ENCODE data around the gene UBE2N.

The UBE2N gene

DNA sequence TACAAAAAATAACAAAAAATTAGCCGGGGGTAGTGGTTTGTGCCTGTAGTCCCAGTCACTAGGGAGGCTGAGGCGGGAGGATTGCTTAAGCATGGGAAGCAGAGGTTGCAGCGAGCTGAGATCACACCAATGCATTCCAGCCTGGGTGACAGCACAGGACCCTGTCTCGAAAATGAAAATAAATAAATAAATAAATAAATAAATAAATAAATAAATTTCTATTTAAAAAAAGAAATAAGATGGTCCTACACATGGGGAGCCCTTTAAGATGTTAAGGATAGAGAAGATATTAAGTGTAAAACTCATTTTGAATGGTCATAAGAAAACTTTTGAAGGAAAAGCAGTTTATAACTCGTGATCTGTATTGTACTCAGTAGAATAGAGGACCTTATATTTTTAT, 17.4 kb upstream of the UBE2N start:
- Histone ChIP-seq H3K4me1 (ENCODE audit: insufficient read depth, poor library complexity, severe bottlenecking) (no peaks in the 10 kb centered on the region), H3K9me3 (ENCODE audit: severe bottlenecking) (no peaks in the 10 kb centered on the region), H3K36me3 (ENCODE audit: low read depth) (no peaks in the 10 kb centered on the region), H3K4me3 (ENCODE audit: severe bottlenecking) (no peak overlapping the region), H3K27ac (ENCODE audit: poor library complexity, severe bottlenecking) (no peak overlapping the region), H3K27me3 (ENCODE audit: insufficient read depth, poor library complexity, severe bottlenecking) (no peaks in the 10 kb centered on the region)
- TF ChIP-seq, protein P1, sequence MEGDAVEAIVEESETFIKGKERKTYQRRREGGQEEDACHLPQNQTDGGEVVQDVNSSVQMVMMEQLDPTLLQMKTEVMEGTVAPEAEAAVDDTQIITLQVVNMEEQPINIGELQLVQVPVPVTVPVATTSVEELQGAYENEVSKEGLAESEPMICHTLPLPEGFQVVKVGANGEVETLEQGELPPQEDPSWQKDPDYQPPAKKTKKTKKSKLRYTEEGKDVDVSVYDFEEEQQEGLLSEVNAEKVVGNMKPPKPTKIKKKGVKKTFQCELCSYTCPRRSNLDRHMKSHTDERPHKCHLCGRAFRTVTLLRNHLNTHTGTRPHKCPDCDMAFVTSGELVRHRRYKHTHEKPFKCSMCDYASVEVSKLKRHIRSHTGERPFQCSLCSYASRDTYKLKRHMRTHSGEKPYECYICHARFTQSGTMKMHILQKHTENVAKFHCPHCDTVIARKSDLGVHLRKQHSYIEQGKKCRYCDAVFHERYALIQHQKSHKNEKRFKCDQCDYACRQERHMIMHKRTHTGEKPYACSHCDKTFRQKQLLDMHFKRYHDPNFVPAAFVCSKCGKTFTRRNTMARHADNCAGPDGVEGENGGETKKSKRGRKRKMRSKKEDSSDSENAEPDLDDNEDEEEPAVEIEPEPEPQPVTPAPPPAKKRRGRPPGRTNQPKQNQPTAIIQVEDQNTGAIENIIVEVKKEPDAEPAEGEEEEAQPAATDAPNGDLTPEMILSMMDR (IDR thresholded peaks at IDR 0.05; ENCODE audit: poor library complexity, severe bottlenecking), result no peak
- DNase-seq (ENCODE audit: low spot score), result no peak
- no peak for ATAC-seq (ENCODE audit: low read depth)

DNA sequence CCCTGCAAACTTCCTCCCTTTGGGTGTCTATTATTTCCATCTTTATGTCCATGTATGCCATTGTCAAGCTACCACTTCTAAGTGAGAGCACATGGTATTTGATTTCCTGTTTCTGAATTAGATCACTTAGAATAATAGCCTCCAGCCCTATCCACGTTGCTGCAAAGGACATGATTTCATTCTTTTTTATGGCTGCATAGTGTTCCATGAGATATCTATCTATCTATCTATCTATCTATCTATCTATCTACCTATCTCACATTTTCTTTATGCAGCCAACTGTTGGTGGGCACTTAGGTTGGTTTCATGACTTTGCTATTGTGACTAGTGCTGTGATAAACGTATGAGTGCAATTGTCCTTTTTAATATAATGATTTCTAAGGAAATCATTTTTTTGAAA, 14.3 kb upstream of the UBE2N start:
- Histone ChIP-seq H3K4me1 (ENCODE audit: insufficient read depth, poor library complexity, severe bottlenecking) (peaks cover 4% of the 10 kb centered on the region), H3K27ac (ENCODE audit: poor library complexity, severe bottlenecking) (no peak overlapping the region), H3K4me3 (ENCODE audit: severe bottlenecking) (no peak overlapping the region), H3K36me3 (ENCODE audit: low read depth) (no peaks in the 10 kb centered on the region), H3K9me3 (ENCODE audit: severe bottlenecking) (no peaks in the 10 kb centered on the region), H3K27me3 (ENCODE audit: insufficient read depth, poor library complexity, severe bottlenecking) (no peaks in the 10 kb centered on the region)
- DNase-seq (ENCODE audit: low spot score) (no peak), ATAC-seq (ENCODE audit: low read depth) (no peak)
- TF ChIP-seq, protein P1 (IDR thresholded peaks at IDR 0.05; ENCODE audit: poor library complexity, severe bottlenecking), result no peak

DNA sequence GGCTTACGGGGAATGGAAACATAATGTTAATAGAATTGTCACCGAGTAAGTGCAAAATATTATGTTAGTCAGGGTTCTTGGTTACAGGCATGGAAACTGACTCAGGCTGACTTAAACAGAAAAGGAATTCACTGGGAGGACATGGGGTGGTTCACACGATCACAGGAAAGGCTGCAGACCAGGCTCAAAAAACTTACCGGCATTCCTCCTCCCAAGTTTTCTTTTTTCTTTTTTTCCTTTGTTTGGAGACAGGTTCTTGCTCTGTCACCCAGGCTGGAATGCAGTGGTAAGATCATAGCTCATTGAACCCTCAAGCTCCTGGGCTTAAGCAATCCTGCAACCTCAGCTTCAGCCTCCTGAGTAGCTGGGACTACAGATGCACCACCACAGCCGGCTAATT, 11.9 kb upstream of the UBE2N start:
- no peak overlapping the region for H3K4me3 ChIP-seq (ENCODE audit: severe bottlenecking)
- no peaks in the 10 kb centered on the region for H3K36me3 ChIP-seq (ENCODE audit: low read depth)
- TF ChIP-seq, protein P1 (IDR thresholded peaks at IDR 0.05; ENCODE audit: poor library complexity, severe bottlenecking), result no peak
- no peak for ATAC-seq (ENCODE audit: low read depth)
- no peak overlapping the region for H3K27ac ChIP-seq (ENCODE audit: poor library complexity, severe bottlenecking)
- H3K4me1 ChIP-seq (ENCODE audit: insufficient read depth, poor library complexity, severe bottlenecking), result peaks cover 4% of the 10 kb centered on the region
- no peak for DNase-seq (ENCODE audit: low spot score)
- H3K27me3 ChIP-seq (ENCODE audit: insufficient read depth, poor library complexity, severe bottlenecking), result no peaks in the 10 kb centered on the region
- no peaks in the 10 kb centered on the region for H3K9me3 ChIP-seq (ENCODE audit: severe bottlenecking)

DNA sequence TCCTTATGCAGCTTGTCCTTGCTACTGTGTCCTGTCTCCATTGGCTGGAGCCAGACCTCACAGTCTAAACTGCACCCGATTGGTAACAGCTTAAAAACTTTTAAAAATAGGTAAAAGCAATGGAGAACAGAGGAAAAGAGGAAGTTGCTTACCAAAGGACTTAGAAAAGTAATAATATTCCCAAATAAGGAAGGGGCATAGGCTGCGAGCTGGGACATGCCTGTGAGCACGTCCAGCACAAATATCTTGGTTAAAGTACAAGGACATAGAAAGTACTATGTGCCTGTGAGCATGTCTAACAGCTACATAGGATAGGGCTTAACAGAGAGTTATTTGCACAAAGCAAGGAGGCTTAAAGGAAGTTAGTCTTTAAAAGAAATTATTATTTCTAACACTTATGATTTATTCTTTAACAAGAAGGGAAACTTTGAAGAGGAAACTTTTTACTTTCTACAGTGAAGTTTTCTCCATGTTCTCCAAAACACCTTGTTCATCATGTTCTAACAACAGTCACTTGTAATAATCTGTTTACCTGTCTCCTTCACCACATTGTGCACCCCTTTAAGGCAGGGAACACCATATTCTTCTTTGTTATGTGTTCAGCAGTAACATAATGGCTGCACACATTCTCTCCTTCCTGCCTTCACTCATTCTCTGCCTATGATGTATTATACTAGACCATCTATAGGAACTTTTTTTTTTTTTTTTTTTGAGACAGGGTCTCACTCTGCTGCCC, 9.8 kb upstream of the UBE2N start:
- no peak overlapping the region for H3K27ac ChIP-seq (ENCODE audit: poor library complexity, severe bottlenecking)
- no peaks in the 10 kb centered on the region for H3K9me3 ChIP-seq (ENCODE audit: severe bottlenecking)
- DNase-seq (ENCODE audit: low spot score), result no peak
- H3K4me1 ChIP-seq (ENCODE audit: insufficient read depth, poor library complexity, severe bottlenecking), result peaks cover 4% of the 10 kb centered on the region
- TF ChIP-seq, protein P1 (IDR thresholded peaks at IDR 0.05; ENCODE audit: poor library complexity, severe bottlenecking), result no peak
- no peaks in the 10 kb centered on the region for H3K36me3 ChIP-seq (ENCODE audit: low read depth)
- no peak for ATAC-seq (ENCODE audit: low read depth)
- H3K4me3 ChIP-seq (ENCODE audit: severe bottlenecking), result no peak overlapping the region
- H3K27me3 ChIP-seq (ENCODE audit: insufficient read depth, poor library complexity, severe bottlenecking), result no peaks in the 10 kb centered on the region

DNA sequence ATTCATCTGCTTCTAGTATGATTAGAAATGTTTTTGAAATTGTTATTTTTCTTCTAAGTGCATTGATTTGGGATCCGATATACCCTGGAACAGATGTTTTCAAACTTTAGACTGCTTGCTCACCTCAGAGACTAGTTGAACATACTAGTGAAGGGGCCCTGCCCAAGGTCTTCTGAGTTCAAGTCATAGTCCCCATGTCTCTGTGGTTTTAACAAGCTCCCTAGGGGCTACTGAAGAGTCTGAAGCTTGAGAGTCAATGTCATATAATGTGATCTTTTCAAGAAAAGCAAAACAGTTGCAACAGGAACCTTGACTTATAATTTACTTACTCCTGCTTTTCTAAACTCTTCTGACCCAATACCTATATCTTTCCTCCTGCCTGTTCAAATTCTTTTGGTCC, 7.5 kb upstream of the UBE2N start:
- TF ChIP-seq, protein P1 (IDR thresholded peaks at IDR 0.05; ENCODE audit: poor library complexity, severe bottlenecking), result no peak
- Histone ChIP-seq H3K27ac (ENCODE audit: poor library complexity, severe bottlenecking) (no peak overlapping the region), H3K4me1 (ENCODE audit: insufficient read depth, poor library complexity, severe bottlenecking) (peaks cover 4% of the 10 kb centered on the region), H3K9me3 (ENCODE audit: severe bottlenecking) (no peaks in the 10 kb centered on the region), H3K27me3 (ENCODE audit: insufficient read depth, poor library complexity, severe bottlenecking) (no peaks in the 10 kb centered on the region), H3K4me3 (ENCODE audit: severe bottlenecking) (no peak overlapping the region), H3K36me3 (ENCODE audit: low read depth) (no peaks in the 10 kb centered on the region)
- DNase-seq (ENCODE audit: low spot score), result no peak
- ATAC-seq (ENCODE audit: low read depth), result no peak

All from RWPE2 (cell line).